ENCODE measurements around the gene ACTN4.

- TF ChIP-seq, protein P1, sequence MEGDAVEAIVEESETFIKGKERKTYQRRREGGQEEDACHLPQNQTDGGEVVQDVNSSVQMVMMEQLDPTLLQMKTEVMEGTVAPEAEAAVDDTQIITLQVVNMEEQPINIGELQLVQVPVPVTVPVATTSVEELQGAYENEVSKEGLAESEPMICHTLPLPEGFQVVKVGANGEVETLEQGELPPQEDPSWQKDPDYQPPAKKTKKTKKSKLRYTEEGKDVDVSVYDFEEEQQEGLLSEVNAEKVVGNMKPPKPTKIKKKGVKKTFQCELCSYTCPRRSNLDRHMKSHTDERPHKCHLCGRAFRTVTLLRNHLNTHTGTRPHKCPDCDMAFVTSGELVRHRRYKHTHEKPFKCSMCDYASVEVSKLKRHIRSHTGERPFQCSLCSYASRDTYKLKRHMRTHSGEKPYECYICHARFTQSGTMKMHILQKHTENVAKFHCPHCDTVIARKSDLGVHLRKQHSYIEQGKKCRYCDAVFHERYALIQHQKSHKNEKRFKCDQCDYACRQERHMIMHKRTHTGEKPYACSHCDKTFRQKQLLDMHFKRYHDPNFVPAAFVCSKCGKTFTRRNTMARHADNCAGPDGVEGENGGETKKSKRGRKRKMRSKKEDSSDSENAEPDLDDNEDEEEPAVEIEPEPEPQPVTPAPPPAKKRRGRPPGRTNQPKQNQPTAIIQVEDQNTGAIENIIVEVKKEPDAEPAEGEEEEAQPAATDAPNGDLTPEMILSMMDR (IDR thresholded peaks at IDR 0.05): no peak
- TF ChIP-seq POLR2A (IDR thresholded peaks at IDR 0.05): no peak
Measured at GRCh38 chr19:38719761-38720558, 72.5 kb downstream of the ACTN4 start.
